Measurements from ENCODE around the gene ROCK2. TPM values are rescaled to one million over a fixed set of nuclear protein-coding genes. Genes with fewer than 3 reads are reported as not detected.

The ROCK2 gene
- total RNA-seq, 1 donor from 2014 or later = 54.3 TPM

GRCh38 chr2:11299439-11299838 lies 45.0 kb downstream of the ROCK2 start:
- no peaks in the 10 kb centered on the region for H3K36me3 ChIP-seq
- H3K4me1 ChIP-seq = peaks cover 5% of the 10 kb centered on the region
- H3K4me3 ChIP-seq = no peak overlapping the region
- DNase-seq (no peak), ATAC-seq (no peak)
- H3K9me3 ChIP-seq = no peaks in the 10 kb centered on the region
- intact Hi-C loops (cut with DNase I) = no loop called here
- TF ChIP-seq CTCF (IDR thresholded peaks at IDR 0.05) = no peak
- no peak overlapping the region for H3K27ac ChIP-seq
- H3K27me3 ChIP-seq (ENCODE audit: low read depth) = no peaks in the 10 kb centered on the region

DNA sequence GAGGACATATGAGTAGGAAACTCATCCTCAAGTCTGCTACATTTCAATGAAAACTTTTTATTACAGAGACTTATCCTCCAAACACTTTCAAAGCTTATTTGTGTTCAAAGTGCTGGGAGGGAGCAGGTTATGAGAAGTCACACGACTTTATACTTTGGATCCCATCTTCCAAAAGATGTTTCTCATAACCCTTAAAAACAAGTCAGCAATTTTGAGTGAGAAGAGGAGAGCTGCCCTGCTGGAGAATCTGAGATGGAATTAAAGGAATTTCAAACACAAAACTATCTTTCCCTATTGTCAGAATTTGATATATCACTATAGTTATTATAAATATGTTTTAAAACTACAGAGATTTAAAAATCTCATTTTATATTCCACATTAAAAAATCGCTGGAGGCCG lies 45.8 kb downstream of the ROCK2 start:
- intact Hi-C loops (cut with DNase I) = no loop called here
- no peak for DNase-seq
- Histone ChIP-seq H3K4me1 (peaks cover under 1% of the 10 kb centered on the region), H3K4me3 (no peak overlapping the region), H3K27me3 (ENCODE audit: low read depth) (no peaks in the 10 kb centered on the region), H3K9me3 (no peaks in the 10 kb centered on the region), H3K36me3 (no peaks in the 10 kb centered on the region), H3K27ac (no peak overlapping the region)
- TF ChIP-seq CTCF (IDR thresholded peaks at IDR 0.05) = no peak
- ATAC-seq = no peak

DNA sequence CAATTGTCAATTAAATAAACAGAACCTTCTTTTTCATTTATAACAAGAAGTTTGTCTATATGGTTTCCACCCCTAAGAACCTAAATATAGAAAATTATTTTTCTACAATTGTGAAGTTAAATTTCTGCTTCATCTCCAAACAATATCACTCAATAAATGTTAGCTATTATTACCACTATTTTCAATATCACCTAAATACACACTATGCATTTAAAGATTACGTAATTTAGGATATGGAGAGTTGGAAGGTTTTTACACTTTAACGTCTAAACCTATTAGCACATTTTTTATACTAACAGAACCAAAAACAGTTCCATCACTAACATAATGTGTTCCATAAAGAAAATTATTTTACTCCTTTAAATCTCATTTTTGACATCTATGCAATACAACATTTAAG lies 48.0 kb downstream of the ROCK2 start:
- intact Hi-C loops (cut with DNase I) = no loop called here
- TF ChIP-seq CTCF (IDR thresholded peaks at IDR 0.05) = no peak
- H3K36me3 ChIP-seq = no peaks in the 10 kb centered on the region
- peaks cover 17% of the 10 kb centered on the region for H3K4me1 ChIP-seq
- DNase-seq (no peak), ATAC-seq (no peak)
- no peak overlapping the region for H3K4me3 ChIP-seq
- no peaks in the 10 kb centered on the region for H3K27me3 ChIP-seq (ENCODE audit: low read depth)
- no peaks in the 10 kb centered on the region for H3K9me3 ChIP-seq
- H3K27ac ChIP-seq = no peak overlapping the region

- no peaks in the 10 kb centered on the region for H3K36me3 ChIP-seq
- DNase-seq (no peak), ATAC-seq (peak in 1 of 2 donors; percentile 59)
- no peaks in the 10 kb centered on the region for H3K9me3 ChIP-seq
- H3K4me1 ChIP-seq = peaks cover 30% of the 10 kb centered on the region
- intact Hi-C loops (cut with DNase I) = no loop called here
- H3K4me3 ChIP-seq = no peak overlapping the region
- H3K27ac ChIP-seq = no peak overlapping the region
- H3K27me3 ChIP-seq (ENCODE audit: low read depth) = no peaks in the 10 kb centered on the region
- no peak for TF ChIP-seq CTCF (IDR thresholded peaks at IDR 0.05)
Observed at GRCh38 chr2:11292464-11293255, 51.8 kb downstream of the ROCK2 start.

DNA sequence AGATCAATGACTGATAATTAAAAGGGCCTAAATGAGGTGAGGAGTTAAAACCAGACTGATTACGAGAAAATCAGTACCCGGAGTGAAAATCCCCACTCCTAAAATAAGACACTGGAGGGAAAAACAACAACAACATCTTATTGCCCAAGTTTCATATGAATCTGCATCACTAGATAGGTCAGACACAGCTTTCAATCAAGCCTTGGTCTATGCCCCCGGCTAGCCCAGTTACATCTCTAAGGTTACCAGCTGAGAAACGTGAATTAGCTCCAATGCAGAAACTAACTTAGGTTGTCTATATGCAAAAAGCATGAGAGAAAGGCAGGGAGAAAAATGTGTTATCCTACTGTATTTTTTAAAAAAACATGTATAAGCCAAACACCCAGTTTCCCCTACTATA lies 53.7 kb downstream of the ROCK2 start:
- H3K4me3 ChIP-seq = no peak overlapping the region
- peaks cover 6% of the 10 kb centered on the region for H3K36me3 ChIP-seq
- no peak for TF ChIP-seq CTCF (IDR thresholded peaks at IDR 0.05)
- no peaks in the 10 kb centered on the region for H3K27me3 ChIP-seq (ENCODE audit: low read depth)
- H3K27ac ChIP-seq = no peak overlapping the region
- intact Hi-C loops (cut with DNase I) = no loop called here
- DNase-seq = no peak
- H3K9me3 ChIP-seq = no peaks in the 10 kb centered on the region
- H3K4me1 ChIP-seq = peaks cover 44% of the 10 kb centered on the region
- ATAC-seq = no peak

All from lower lobe of right lung (tissue), 2 donors.